Urinary bladder (tissue), 4 donors: ENCODE measurements around the gene TTC34. TPM values are rescaled to one million over a fixed set of nuclear protein-coding genes. Genes with fewer than 3 reads are reported as not detected.

Experiments
- DNase-seq: peaks from one replicate; pipeline ENCODE4 v3.0.0-alpha.2; 2015; ENCODE audit errors: extremely low spot score
- H3K27ac ChIP-seq: one replicate; pipeline ENCODE4 v1.5.1; 2013; ENCODE audit warnings: low read depth, mild to moderate bottlenecking, moderate library complexity
- H3K36me3 ChIP-seq: one replicate; pipeline ENCODE4 v1.6.1; 2013; ENCODE audit warnings: mild to moderate bottlenecking, moderate library complexity; ENCODE audit not compliant: insufficient read depth
- H3K4me1 ChIP-seq: one replicate; pipeline ENCODE4 v1.6.1; 2013; ENCODE audit warnings: mild to moderate bottlenecking, moderate library complexity; ENCODE audit not compliant: insufficient read depth
- H3K4me3 ChIP-seq: one replicate; pipeline ENCODE4 v1.5.1; 2013; ENCODE audit warnings: low read depth, low read length
- WGBS: extraction: QIAGEN DNeasy Blood & Tissue Kit; methylation state at CpG from one replicate; pipeline ENCODE4 v1.1.7; 2013; 5-methylcytosine and 5-hydroxymethylcytosine counted together
- polyA plus RNA-seq: library from polyadenylated mRNA; stranded (reverse); fragments of 200-250 nt; gene quantifications from one replicate; pipeline ENCODE4 v1.2.3, GENCODE V29; 2013
- total RNA-seq: library from RNA; depleted of rRNA; stranded (reverse); fragments of >200 nt; gene quantifications from one replicate; pipeline ENCODE4 v1.2.3, GENCODE V29; 2014
- donor health status: healthy with polysubstance abuse.
- donor health status: healthy.

The TTC34 gene
- total and polyA plus RNA-seq, 2 donors = 0.16 to 0.32 TPM

DNA sequence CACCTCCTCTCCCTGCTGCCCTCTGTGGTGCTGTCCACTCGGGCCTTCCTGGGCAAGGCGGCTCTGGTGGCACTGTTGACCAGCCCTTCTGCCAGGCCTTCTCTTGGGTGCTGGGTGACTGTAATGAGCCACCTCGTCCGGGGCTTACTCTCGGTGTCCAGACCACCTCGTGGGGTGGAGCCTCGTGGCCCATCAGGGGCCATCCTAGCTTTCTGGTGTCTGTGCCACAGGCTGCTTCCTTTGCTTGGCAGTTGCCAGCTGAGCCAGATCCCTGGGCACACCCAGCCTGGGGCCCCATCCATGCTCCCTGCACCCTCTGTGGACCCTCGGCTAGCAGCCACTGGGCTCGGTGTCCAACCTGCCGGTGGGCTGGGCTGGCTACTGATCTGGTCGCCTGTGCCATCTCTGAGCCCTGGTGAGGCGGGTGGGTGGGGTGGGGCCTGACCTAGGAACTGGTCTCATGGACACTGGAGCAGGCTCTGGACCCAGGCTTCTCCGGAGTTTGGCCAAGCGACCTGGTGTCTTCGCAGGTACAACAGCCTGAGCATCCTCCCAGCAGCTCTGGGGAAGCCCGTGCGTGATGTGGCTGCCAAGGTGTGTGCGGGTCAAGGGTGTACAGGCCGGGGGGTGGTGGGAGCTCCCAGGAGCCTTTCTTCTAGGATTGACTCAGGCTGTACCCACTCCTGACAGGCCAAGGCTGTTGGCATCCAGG, 213.5 kb downstream of the TTC34 start:
- WGBS = 85% methylated on average over 19 of the region's 19 CpGs
- Histone ChIP-seq H3K27ac (no peak overlapping the region), H3K36me3 (no peaks in the 10 kb centered on the region), H3K4me3 (no peak overlapping the region), H3K4me1 (no peaks in the 10 kb centered on the region)
- no peak for DNase-seq

DNA sequence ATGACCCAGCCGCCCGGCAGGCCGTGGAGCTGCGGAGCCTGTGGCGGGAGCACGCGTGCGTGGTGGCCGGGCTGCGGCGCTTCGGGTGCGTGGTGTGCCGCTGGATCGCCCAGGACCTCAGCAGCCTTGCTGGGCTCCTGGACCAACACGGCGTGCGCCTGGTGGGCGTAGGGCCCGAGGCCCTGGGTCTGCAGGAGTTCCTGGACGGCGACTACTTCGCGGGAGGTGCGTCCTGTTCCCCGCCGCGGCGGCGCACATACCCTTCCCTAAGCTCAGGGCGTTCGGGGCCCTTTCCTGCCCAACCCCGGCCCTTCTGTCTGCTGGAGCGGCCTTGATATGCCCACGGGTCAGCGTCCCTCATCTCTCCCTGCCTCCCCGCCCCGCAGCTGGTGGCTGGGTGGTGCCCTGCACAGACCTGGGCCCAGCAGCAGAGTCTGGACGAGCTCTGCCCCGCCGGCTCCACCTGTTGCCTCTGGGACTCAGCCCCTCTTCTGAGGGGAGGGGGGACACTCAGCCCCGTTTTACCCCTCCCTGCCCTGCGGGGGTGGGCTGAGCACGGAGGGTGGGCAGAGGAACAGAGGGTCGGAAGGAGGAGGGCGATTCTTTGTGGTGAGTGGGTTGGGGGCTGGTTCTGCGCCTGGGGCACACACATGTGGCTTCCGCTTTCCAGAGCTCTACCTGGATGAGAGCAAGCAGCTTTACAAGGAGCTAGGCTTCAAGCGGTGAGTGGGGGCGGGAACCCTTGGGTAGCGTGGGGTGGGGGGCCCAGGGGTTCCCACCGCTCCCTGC, 214.2 kb downstream of the TTC34 start:
- DNase-seq = no peak
- H3K4me3 ChIP-seq = peak overlapping the region; percentile 73
- WGBS = 10% methylated on average over 52 of the region's 52 CpGs
- no peaks in the 10 kb centered on the region for H3K4me1 ChIP-seq
- no peaks in the 10 kb centered on the region for H3K36me3 ChIP-seq
- H3K27ac ChIP-seq = no peak overlapping the region

DNA sequence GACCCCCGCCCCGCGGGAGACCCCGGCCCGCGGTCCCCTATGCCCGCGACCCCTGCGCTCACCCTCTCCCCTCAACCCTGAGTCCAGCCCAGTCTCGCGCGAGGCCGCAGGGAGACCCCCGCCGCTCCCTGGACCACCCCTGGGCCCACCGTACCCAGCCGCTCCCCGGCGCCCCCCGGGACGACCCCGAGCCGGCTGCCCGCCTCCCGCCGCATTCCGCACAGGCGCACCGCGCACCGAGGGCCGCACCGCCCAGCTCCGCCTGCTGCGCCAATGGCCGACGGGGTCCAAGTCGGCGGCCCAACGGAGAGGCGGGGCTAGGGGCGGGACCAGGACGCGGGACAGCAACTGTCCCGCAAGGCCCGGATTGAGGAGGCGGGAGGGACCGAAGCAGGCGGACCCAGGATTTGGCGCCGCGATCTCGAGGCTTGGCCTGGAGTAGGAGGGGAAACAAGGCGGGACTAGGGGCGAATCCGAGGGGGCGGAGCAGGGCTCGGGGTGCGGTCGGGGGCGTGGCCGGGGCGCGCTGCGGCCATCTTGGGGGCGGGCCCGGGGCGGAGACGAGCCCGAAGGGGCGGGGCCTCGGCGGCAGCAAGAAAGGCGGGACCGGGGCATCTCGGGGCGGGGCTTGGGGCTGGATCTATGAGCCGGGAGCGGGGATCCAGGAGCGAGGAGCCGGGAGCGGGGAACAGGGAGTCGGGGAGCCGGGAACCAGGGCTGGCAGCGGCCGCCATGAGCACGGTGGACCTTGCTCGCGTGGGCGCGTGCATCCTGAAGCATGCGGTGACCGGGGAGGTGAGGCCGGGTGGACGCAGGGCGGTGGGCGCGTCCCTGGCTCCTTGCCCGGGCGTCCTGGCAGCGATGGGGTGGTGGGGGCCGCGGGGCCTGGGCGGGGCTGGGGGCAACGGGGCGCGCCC, 215.1 kb downstream of the TTC34 start, which contains the start of gene PRXL2B:
Gene PRXL2B, plus strand, starts transcription at position 624 of the 917 bp plus-strand sequence. Its CDS starts 109 bp downstream, at position 733.
- no peaks in the 10 kb centered on the region for H3K36me3 ChIP-seq
- peak within 1 kb of the TSS; percentile 92 for H3K27ac ChIP-seq
- DNase-seq = peak; percentile 96
- no peaks in the 10 kb centered on the region for H3K4me1 ChIP-seq
- under 1% methylated on average over 107 of the region's 107 CpGs for WGBS
- H3K4me3 ChIP-seq = peak within 1 kb of the TSS; percentile 73

Other genes with a start within 250 kb of the TTC34 start
- gene TNFRSF14, start 245.3 kb downstream of the TTC34 start, total RNA-seq = 19.2 TPM
- 75.5 TPM for gene TNFRSF14, start 245.3 kb downstream of the TTC34 start, polyA plus RNA-seq
- 8.9 TPM for gene PRXL2B, start 214.9 kb downstream of the TTC34 start, total RNA-seq
- gene PRXL2B, start 214.9 kb downstream of the TTC34 start, polyA plus RNA-seq = 25.0 TPM
- 2.6 TPM for gene MMEL1, start 168.7 kb downstream of the TTC34 start, total RNA-seq
- 4.2 TPM for gene MMEL1, start 168.7 kb downstream of the TTC34 start, polyA plus RNA-seq
- gene ACTRT2, start 219.8 kb upstream of the TTC34 start, total RNA-seq = not detected
- not detected for gene ACTRT2, start 219.8 kb upstream of the TTC34 start, polyA plus RNA-seq